Measurements from ENCODE around the gene CCDC88A.
A peak's percentile ranks its signal among the peaks of the same experiment; 100 is the strongest.

- TF ChIP-seq POLR2AphosphoS5 (IDR thresholded peaks at IDR 0.05; ENCODE audit: low read depth, low read length) (no peak), TEAD4 (IDR thresholded peaks at IDR 0.05; ENCODE audit: borderline replicate concordance, insufficient read depth) (no peak), CTCF (IDR thresholded peaks at IDR 0.05) (peak; percentile 83), REST (IDR thresholded peaks at IDR 0.05; ENCODE audit: low read depth, low read length) (no peak), GABPA (IDR thresholded peaks at IDR 0.05; ENCODE audit: low read depth) (no peak), EP300 (IDR thresholded peaks at IDR 0.05; ENCODE audit: borderline replicate concordance in 1 of 2, low read depth in 1 of 2, low read length in 1 of 2) (no peak), YY1 (IDR thresholded peaks at IDR 0.05; ENCODE audit: low read depth) (no peak), RFX5 (IDR thresholded peaks at IDR 0.05; ENCODE audit: low read length) (no peak), TCF12 (IDR thresholded peaks at IDR 0.05) (no peak), USF2 (IDR thresholded peaks at IDR 0.05; ENCODE audit: borderline replicate concordance, low read depth, low read length) (no peak), RAD21 (IDR thresholded peaks at IDR 0.05; ENCODE audit: low read length) (peak; percentile 86), EZH2phosphoT487 (IDR thresholded peaks at IDR 0.05; ENCODE audit: borderline replicate concordance, low read depth) (no peak)
Measured at GRCh38 chr2:55431982-55432627, 12.4 kb upstream of the CCDC88A start.
